Left kidney (tissue), 2 donors: Measurements from ENCODE around the gene C1orf105. TPM values are rescaled to one million over a fixed set of nuclear protein-coding genes. Genes with fewer than 3 reads are reported as not detected.

Source experiments
- DNase-seq: peaks from one replicate; pipeline ENCODE4 v3.0.0-alpha.2; 2013
- polyA plus RNA-seq: library from polyadenylated mRNA; unstranded; fragments of 120-200 nt; gene quantifications from one replicate; pipeline ENCODE4 v1.2.1, GENCODE V29; 2013; ENCODE audit not compliant: insufficient read length

C1orf105 gene
- polyA plus RNA-seq, 1 donor: not detected

GRCh38 chr1:172397221-172397620 is 23.3 kb upstream of the C1orf105 start:
- no peak for DNase-seq

- no peak for DNase-seq
Observed at GRCh38 chr1:172397633-172398032, 22.9 kb upstream of the C1orf105 start.

GRCh38 chr1:172398193-172398592 is 22.3 kb upstream of the C1orf105 start:
- no peak for DNase-seq

GRCh38 chr1:172398970-172399755 is 21.3 kb upstream of the C1orf105 start:
- DNase-seq: no peak

GRCh38 chr1:172399756-172400721 is 20.4 kb upstream of the C1orf105 start:
- no peak for DNase-seq

GRCh38 chr1:172400722-172401105 is 19.8 kb upstream of the C1orf105 start:
- no peak for DNase-seq

GRCh38 chr1:172401477-172401876 is 19.0 kb upstream of the C1orf105 start:
- no peak for DNase-seq

- DNase-seq: no peak
Observed at GRCh38 chr1:172401892-172402291, 18.6 kb upstream of the C1orf105 start.

- no peak for DNase-seq
Observed at GRCh38 chr1:172402878-172403569, 17.5 kb upstream of the C1orf105 start.

- DNase-seq: no peak
Observed at GRCh38 chr1:172404121-172404520, 16.4 kb upstream of the C1orf105 start.

GRCh38 chr1:172405912-172406311 is 14.6 kb upstream of the C1orf105 start:
- no peak for DNase-seq

GRCh38 chr1:172406968-172407367 is 13.5 kb upstream of the C1orf105 start:
- no peak for DNase-seq

GRCh38 chr1:172408958-172409357 is 11.5 kb upstream of the C1orf105 start:
- no peak for DNase-seq

GRCh38 chr1:172410027-172410426 is 10.5 kb upstream of the C1orf105 start:
- no peak for DNase-seq

GRCh38 chr1:172411791-172412338 is 8.6 kb upstream of the C1orf105 start:
- no peak for DNase-seq

GRCh38 chr1:172414331-172414730 is 6.2 kb upstream of the C1orf105 start:
- no peak for DNase-seq

- no peak for DNase-seq
Observed at GRCh38 chr1:172416496-172417035, 3.9 kb upstream of the C1orf105 start.

GRCh38 chr1:172417557-172417956 is 2.9 kb upstream of the C1orf105 start:
- DNase-seq: no peak

- DNase-seq: no peak
Observed at GRCh38 chr1:172421974-172422604, 1.6 kb downstream of the C1orf105 start.

GRCh38 chr1:172423336-172423735 is 2.9 kb downstream of the C1orf105 start:
- no peak for DNase-seq

GRCh38 chr1:172425339-172425738 is 4.9 kb downstream of the C1orf105 start:
- DNase-seq: no peak
